ENCODE measurements around the gene ELOB. TPM values are rescaled to one million over a fixed set of nuclear protein-coding genes. Genes with fewer than 3 reads are reported as not detected.

The ELOB gene
- polyA plus RNA-seq, 1 donor = 158 TPM

DNA sequence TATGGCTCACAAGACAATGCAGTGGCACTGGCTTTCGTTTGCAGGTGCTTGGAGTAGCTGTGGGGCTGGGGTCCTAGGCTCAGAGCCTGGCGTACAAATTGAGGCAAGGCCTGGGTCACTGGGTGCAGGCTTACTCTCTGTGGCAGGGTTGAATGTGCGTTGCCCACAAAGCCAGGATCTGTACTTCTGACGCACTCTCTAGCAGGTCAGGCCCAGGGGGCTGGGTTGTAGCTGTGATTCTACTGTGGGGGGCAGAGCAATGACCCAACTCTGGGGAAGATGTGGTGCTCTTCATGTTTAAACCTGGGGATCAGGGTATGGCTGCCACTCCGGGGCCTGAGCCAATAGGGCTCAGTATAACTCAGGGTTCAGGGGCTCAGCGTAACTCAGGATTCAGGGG is 33.6 kb upstream of the ELOB start:
- no peak for DNase-seq (ENCODE audit: low read depth)

DNA sequence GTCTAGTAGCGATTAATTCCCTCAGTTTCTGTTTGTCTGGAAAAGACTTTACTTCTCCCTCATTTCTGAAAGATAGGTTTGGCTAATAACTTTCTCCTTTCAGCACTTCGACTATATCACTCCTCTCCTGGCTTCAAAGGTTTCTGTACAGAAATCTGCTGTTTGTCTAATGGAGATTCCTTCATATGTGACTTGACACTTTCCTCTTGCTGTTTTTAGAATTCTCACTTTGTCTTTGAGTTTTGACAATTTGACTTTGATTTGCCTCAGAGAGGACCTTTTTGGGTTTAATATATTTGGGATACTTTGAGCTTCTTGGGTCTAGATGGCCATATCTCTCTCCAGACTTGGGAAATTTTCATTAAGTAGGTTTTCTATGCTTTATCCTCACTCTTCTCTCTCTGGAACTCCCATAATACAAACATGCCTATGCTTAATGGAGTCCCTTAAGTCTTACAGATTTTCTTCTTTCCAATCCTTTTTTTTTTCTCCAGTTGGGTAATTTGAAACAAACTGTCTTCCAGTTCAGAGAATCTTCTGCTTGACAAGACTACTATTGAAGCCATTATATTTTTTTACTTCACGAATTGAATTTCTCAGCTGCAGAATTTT is 32.2 kb upstream of the ELOB start:
- no peak for DNase-seq (ENCODE audit: low read depth)

DNA sequence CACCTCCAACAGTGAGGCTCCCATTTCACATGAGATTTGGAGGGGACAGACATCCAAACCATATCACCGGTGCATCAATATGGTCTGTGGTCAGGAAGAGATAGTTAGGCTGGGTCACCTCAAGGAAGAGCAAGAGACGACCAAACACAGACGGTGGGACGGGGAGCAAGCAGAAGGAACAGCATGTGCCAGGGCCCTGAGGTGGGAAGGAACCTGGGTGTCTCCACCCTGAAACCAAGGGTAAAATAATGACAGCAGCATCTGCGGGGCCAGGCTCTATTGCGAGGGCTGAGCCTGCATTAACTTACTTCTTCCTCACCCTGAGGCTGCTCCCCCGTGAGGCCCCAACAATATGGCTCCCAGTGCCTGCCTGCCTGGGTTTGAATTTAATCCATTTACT is 31.1 kb upstream of the ELOB start:
- no peak for DNase-seq (ENCODE audit: low read depth)

DNA sequence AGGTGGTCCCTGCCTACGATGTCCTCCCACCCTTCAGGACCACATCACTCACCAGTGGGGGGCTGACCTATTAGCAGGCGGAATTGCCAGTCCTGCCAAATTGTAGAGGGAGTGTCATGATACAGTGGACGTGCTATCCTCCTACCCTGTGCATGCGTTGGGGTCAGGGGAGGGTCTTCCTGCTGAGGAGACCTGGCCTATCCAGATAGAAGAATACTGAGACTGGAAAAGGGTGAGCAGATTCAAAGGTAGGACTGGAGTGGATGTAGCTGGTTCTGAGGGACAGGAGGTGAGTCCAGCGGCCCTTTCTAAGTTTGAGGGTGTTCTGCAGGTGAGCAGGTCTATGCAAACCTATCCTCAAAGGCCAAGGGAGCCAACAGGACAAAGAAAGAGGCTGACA is 29.2 kb upstream of the ELOB start:
- no peak for DNase-seq (ENCODE audit: low read depth)

DNA sequence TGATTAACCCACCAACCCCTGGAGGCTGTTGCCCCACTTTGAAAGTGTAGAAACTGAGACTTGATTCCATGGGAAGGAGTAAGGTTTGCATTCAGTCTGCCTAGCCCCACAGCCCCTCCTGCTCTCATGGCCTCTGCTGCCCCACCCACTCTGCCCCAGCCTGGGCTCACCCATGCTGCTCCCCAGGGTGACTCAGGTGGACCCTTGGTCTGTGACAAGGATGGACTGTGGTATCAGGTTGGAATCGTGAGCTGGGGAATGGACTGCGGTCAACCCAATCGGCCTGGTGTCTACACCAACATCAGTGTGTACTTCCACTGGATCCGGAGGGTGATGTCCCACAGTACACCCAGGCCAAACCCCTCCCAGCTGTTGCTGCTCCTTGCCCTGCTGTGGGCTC is 27.6 kb upstream of the ELOB start:
- DNase-seq (ENCODE audit: low read depth) = no peak

DNA sequence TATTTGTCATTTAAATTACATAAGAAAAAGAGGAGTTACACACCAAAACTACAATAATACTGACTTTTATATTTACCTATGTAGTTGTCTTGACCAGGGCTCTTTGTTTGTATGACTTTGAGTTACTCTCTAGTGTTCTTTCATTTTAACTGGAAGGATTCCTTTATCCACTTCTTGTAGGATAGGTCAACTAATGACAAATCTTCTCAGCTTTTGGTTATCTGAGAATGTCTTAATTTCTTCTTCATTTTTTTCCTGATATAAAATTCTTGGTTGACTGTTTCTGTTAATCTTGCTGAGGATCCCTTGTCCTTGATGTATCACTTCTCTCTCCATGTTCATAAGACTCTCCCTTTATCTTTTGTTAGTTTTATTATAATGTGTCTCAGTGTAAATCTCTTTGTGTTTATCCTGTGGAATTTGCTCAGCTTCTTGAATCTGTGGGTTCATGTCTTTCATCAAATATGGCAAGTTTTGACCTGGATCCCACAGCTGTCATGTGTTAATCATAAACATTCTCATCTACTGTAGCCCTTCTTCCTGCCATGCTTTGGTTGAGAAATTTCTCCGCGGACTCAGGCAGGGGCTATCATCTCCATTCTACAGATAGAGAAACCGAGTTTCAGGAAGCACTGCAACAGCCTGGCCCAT is 26.6 kb upstream of the ELOB start:
- DNase-seq (ENCODE audit: low read depth) = no peak

DNA sequence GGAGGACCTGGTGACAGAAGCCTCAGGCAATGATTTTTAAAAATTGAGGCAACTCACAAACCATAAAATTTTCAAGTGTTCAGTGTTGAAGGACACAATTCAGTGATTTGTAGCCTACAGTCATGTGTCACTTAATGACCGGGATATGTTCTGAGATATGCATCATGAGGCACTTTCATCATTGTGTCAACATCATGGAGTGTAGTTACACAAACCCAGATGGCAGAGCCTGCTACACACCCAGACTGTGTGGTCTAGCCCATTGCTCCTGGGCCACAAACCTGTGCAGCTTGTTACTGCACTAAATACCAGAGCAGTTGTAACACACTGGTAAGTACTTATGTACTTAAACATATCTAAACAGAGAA is 22.8 kb upstream of the ELOB start:
- DNase-seq (ENCODE audit: low read depth) = no peak

DNA sequence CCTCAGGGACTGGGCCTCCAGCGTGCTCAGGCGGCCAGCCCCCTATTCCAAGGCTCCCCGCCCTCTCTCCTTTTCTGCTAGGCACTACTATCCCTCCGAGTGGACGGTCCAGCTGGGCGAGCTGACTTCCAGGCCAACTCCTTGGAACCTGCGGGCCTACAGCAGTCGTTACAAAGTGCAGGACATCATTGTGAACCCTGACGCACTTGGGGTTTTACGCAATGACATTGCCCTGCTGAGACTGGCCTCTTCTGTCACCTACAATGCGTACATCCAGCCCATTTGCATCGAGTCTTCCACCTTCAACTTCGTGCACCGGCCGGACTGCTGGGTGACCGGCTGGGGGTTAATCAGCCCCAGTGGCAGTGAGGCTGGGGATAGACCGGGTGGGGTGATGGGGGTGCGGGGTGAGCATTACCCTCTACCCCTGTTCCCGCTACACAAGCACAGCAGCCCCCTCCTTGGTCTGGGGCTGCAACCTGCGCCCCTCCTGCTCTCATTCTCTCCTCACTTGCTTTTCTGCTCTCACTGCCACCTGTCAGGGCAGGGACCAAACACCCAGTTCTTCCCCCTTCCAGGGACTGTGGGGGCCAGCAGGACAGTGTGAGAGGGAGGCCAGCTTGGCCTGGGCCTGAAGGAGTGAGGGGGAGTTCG is 22.3 kb upstream of the ELOB start:
- DNase-seq (ENCODE audit: low read depth) = no peak

DNA sequence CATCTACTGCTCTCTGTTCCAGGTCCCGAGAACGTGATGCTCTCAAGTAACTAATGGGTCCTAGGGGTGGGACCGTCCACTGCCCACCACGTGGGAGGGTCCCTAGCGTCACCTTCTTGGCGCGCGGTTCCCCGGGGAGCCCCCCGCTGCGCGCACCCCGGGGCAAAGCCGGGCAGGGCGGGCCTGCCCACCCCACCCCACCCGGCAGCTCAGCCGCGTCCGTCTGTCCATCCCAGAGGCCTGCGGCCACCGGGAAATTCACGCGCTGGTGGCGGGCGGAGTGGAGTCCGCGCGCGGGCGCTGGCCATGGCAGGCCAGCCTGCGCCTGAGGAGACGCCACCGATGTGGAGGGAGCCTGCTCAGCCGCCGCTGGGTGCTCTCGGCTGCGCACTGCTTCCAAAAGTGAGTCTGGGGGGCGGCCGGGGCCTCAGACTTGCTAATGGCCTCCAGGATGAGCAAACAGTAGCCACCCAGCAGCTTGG is 21.7 kb upstream of the ELOB start:
- DNase-seq (ENCODE audit: low read depth) = no peak

DNA sequence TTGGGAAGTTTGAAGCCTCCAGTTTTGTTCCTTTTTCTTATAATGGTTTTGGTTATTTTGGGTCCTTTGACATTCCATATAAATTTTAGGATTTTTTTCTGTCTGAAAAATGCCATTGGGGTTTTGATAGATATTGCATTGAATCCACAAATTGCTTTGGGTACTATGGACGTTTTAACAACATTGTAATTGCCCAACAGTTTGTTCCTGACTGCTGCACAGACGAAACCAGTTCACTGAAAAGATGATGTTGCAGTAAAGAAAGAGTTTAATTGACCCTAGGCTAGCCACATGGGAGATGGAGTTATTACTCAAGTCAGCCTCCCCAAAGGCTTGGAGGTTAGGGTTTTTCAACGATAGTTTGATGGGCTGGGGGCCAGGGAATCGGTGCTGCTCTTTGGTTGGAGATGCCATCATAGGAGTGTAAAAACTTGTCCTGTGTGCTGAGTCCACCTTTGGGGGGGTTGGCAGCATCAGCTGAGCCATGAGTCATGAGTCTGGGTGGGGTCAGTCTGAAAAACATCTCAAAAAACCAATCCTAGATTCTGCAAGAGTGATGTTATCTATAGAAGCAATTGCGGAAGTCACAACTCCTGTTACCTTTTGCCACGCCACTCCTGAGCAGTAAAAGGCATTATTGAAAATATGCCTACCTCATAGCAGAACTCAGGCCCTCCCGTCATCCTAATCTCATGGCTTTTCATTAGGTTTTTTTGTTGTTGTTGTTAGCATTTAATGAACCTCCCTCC is 18.5 kb upstream of the ELOB start:
- no peak for DNase-seq (ENCODE audit: low read depth)

DNA sequence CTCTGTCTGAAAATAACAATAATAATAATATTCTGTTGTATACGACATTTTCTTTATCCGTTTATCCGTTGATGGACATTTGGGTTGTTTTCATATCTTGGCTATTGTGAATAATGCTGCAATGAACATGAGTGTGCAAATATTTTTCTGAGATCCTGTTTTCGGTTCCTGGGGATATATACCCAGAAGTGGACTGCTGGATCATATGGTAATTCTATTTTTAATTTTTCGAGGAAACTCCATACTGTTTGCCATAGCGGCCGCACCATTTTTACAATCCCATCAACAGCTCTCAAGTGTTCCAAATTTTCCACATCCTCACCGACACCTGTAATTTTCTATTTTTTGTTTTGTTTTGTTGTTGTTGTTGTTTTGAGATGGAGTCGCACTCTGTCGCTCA is 15.9 kb upstream of the ELOB start:
- no peak for DNase-seq (ENCODE audit: low read depth)

DNA sequence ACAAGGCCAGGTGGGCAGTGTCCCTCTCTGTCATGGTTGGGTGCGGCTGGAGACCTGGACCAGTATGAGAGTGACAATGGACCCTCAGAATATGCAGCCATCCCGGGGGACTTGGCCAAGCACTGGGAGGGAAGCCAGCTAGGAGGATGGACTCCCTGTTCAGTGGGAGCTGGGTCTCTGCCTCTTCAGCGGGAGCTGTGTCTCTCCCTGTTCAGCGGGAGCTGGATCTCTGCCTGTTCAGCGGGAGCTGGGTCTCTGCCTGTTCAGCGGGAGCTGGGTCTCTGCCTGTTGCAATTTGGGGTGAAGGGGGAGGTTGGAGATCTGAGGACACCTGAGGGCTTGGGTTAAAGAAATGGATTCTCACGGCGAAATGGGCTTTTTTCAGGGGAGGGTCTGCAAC is 14.1 kb upstream of the ELOB start:
- no peak for DNase-seq (ENCODE audit: low read depth)

DNA sequence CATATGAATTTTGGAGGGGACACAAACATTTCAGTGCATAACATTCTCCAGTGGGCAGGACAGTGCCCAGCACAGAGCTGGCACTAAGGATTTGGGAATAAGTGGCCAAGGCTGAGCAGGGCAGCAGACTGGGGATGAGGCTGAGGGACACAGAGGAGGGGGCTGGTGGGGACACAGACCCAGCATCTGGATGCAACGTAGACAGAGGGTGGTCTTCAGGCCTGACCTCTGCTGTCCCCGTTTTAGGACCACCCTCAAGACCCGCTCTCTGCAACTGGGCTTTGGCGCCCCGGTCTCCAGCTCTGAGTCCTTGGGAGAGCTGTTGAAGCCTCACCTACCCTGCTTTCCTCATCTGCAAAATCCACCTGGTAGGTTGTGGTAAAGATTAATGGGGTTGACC is 13.6 kb upstream of the ELOB start:
- DNase-seq (ENCODE audit: low read depth) = no peak

DNA sequence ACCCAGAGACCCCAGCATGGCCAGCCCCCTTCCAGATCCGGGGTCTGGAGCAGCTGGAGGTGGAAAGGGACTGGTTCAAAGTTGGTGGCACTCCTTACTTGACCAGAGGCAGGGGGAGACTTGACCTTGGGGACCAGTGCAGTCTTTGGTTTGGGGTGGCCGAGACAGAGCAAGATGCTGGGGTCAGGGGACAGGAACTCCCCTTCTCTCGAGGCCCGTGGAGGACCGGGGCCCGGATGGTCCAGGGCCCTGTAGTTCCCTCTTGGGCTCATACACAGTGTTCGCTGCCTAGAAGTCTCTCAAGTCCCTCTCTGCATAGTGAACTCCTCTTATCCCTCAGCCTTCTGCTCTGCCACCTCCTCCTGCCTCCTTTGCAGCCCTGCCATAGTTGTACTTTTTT is 10.9 kb upstream of the ELOB start:
- DNase-seq (ENCODE audit: low read depth) = no peak

DNA sequence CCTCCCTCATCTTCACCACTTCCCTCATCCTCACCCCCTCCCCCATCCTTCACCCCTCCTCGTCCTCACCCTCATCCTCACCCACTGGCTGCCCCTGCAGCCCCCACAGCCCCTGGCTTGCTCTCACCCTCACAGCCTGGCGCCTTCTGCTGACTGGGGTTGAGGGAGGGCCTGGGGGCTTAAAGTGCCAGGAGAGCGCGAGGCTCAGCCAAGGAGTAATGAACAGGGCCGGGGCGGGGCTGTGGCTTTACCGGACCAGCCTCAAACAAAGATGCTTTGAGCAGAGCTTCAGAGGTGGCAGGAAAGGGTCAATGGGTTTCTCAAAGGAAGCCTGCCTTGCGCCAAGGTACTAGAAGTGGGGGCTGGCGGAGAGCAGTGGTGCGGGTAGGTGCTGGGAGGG is 10.3 kb upstream of the ELOB start, which contains the start of gene PRSS33:
PRSS33 (minus strand) TSS at position 155 of the 400 bp plus-strand sequence. CDS start 1,013 bp downstream, outside the sequence.
- DNase-seq (ENCODE audit: low read depth) = no peak

DNA sequence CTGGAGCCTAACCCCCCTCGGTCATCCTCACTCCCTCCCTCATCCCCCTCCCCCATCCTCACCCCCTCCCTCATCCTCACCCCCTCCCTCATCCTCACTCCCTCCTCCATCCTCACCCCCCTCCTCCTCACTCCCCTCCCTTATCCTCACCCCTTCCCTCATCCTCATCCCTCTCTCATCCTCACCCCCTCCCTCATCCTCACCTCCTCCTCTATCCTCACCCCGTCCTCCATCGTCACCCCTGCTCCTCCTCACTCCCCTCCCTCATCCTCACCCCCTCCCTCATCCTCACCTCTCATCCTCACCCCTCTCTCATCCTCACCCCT is 9.7 kb upstream of the ELOB start:
- no peak for DNase-seq (ENCODE audit: low read depth)

DNA sequence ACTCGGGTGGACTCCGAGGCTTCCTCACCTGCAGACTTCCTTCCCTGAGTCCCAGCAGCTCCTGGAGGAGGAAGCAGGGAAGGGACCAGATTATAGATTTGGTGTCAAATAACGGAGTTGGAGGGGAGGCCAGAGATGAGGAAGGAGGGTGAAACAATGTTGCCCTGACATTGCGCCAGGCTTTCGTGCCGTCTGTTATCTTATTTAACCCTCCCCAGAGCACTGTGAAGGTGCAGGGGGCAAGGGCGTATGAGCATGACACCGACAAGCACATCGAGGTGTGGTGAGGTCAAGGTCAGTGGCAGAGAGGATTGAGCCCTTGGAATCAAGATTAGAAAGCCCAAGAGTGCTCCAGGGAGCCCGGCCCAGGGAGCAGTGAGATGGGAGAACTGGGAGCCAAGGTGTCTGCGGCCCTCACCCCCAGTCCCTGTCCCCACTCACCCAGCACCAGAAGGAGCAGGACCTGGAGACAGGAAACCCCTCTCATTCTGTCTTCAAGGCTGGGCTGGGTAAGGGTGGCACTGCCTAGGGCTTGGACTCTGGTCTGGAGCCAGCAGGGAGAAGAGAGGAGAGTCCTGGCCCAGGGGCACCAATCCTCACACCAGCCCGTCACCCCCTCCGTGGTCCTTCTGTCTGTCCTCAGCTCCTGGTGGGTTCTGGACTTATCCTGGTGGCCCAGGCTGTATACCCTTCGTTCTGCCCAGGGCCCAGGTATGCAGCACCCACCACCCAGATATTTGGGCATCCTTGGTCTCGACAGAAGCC is 9.2 kb upstream of the ELOB start:
- no peak for DNase-seq (ENCODE audit: low read depth)

DNA sequence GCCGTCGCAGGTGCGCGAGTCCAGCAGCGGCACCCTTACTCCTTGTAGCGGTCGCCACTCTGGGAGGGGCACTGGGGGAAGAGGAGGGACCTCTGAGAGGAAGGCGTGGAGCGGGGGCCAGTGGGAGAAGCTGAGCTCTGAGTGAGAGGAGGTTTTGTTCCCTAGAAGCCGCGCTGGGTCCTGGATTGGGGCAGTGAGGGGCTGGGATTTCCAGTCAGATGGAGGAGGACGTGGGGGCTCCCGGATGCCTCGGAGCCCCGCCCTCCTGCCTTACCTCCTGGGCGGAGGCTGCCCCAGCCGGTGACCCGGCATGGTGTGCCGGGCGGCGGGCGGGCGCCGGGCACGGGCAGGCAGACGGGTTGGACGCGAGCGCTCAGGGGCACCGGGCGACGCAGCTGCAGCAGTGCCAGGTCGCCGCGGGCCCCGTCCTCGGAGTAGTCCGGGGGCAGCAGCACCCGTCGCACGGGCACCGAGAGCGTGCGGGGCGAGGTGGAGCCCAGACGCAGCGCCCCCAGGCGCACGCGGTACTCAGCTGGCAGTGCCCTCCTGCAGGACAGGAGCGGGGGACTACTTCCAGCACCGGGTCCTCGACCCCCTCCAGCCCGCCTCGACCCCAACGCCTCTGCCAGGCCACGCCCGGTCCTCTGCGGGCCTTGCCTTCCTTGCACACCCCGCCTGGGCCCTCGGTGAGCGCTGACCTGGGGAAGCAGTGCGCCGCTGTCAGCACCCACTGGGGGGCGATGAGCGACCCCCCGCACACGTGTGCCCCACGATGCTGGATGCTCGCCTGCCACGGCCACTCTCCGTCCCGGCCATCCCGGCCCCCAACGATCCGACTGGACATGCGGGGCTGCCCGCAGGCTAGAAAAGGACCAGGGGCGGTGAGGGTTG is 8.3 kb upstream of the ELOB start:
- DNase-seq (ENCODE audit: low read depth) = no peak

DNA sequence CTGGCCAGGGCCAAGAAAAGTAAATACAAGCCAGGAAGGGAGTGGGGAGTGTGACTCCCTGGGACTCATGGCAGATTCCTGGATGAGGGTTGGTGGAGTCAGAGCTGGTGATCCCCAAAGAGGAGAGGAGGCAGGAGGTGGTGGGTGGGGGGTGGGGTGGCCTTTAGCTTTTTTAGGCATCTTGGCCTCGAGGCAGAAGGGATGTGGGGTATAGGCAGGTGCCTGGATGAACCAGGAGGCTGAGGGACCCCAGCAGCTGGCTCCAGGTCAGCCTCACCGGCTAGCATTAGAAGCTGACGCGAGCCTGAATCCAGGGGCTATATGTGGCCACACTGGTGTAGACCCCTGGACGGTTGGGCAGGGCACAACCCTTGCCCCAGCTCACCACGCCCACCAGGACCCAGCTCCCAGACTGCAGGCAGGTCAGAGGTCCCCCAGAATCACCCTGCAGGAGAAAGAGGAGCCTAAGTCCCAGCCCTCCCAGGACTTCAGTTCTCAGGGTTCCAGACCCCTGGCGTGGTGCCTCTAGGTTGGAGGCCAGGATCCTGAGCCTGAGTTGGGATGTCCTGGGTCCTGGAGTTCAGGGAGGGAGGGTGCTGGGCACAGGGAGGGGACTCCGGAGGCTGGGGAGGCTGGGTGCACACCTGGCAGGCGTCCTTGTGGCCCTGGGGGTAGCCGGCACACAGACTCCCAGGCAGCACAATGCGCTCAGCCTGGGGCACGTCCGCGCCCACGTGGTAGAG is 7.4 kb upstream of the ELOB start:
- DNase-seq (ENCODE audit: low read depth) = no peak
